ENCODE measurements around the gene CACNA1C.

- TF ChIP-seq POLR2A (IDR thresholded peaks at IDR 0.05) (no peak), POLR2AphosphoS5 (IDR thresholded peaks at IDR 0.05) (no peak), EP300 (IDR thresholded peaks at IDR 0.05) (no peak), CTCF (IDR thresholded peaks at IDR 0.05) (no peak)
Observed at GRCh38 chr12:2332947-2333346, 280.2 kb downstream of the CACNA1C start.
